ENCODE data around the gene NPC1.
"Not testable (repeated sequence)": the region's sequence is repeated elsewhere in the genome, so short reads cannot be mapped to it uniquely, and the experiment has no call there.

NPC1 gene

GRCh38 chr18:23626451-23627279 is 40.4 kb upstream of the NPC1 start:
- Histone ChIP-seq H3K4me3 (ENCODE audit: low read length in 2 of 2) (no peak overlapping the region), H3K9ac (ENCODE audit: low read depth in 1 of 2, low read length in 2 of 2) (no peak overlapping the region), H3K27ac (ENCODE audit: low read depth in 2 of 2, low read length in 2 of 2) (no peak overlapping the region), H3K36me3 (ENCODE audit: control insufficient read depth in 2 of 2, insufficient read depth in 2 of 2, low read length in 2 of 2) (no peaks in the 10 kb centered on the region), H3K9me3 (ENCODE audit: control insufficient read depth in 2 of 2, low read length in 2 of 2) (no peaks in the 10 kb centered on the region), H3K27me3 (ENCODE audit: control insufficient read depth in 2 of 2, insufficient read depth in 2 of 2, low read length in 2 of 2) (peaks cover 0 to 5% of the 10 kb centered on the region in 2 donors), H3K4me1 (ENCODE audit: control insufficient read depth in 2 of 2, insufficient read depth in 2 of 2, low read length in 2 of 2) (peaks cover 4 to 27% of the 10 kb centered on the region in 2 donors)

DNA sequence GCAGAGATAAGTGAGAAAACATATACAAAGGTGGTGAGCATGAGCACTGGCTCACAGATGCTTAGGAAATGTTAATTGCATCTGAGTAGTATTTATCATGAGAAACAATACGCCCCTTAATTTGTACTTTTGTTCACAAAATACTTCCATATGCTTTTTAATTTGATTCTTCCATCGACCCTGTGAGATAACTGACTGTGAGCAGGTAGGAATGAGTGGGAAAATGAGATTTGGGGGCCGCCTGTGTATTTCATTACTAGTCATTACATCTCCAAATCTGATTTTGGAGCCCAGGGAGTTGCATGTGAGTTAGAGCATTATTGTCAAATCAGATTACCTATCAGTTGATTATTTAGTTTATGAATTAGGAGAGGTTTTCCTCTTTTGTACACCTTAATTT is 36.7 kb upstream of the NPC1 start:
- Histone ChIP-seq H3K9me3 (ENCODE audit: control insufficient read depth in 2 of 2, low read length in 2 of 2) (no peaks in the 10 kb centered on the region), H3K36me3 (ENCODE audit: control insufficient read depth in 2 of 2, insufficient read depth in 2 of 2, low read length in 2 of 2) (no peaks in the 10 kb centered on the region), H3K9ac (ENCODE audit: low read depth in 1 of 2, low read length in 2 of 2) (no peak overlapping the region), H3K4me1 (ENCODE audit: control insufficient read depth in 2 of 2, insufficient read depth in 2 of 2, low read length in 2 of 2) (peaks cover 13 to 29% of the 10 kb centered on the region in 2 donors), H3K4me3 (ENCODE audit: low read length in 2 of 2) (no peak overlapping the region), H3K27ac (ENCODE audit: low read depth in 2 of 2, low read length in 2 of 2) (no peak overlapping the region), H3K27me3 (ENCODE audit: control insufficient read depth in 2 of 2, insufficient read depth in 2 of 2, low read length in 2 of 2) (peaks cover 11 to 18% of the 10 kb centered on the region in 2 donors)

DNA sequence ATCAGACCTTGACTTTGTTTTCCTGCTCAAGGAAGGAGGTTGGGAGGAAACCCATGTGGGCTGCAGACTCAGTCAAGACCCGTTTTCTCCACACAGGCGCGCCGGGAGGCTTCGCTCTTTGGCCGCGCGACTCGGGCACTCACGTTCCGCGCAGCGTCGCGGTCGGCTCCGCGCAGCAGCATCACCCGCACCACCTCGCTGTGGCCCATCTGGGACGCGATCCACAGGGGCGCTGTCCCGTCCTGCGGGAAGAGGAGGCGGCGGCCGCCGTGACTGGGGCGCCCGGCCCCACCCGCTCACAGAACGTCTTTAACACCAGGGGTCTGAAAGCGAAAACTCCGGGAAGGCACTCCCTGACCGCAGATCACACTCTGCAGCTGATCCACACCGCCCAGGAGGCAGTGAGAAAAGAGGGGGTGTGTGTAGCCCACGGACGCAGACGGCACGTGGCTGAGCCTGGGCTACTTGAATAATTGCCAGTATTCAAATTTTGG is 33.1 kb upstream of the NPC1 start:
- Histone ChIP-seq H3K4me3 (ENCODE audit: low read length in 2 of 2) (peak overlapping the region; percentile 62 to 67), H3K27ac (ENCODE audit: low read depth in 2 of 2, low read length in 2 of 2) (peak overlapping the region in 1 of 2 donors; percentile 32), H3K27me3 (ENCODE audit: control insufficient read depth in 2 of 2, insufficient read depth in 2 of 2, low read length in 2 of 2) (peaks cover 11 to 18% of the 10 kb centered on the region in 2 donors), H3K4me1 (ENCODE audit: control insufficient read depth in 2 of 2, insufficient read depth in 2 of 2, low read length in 2 of 2) (peaks cover 11 to 13% of the 10 kb centered on the region in 2 donors), H3K9me3 (ENCODE audit: control insufficient read depth in 2 of 2, low read length in 2 of 2) (no peaks in the 10 kb centered on the region), H3K36me3 (ENCODE audit: control insufficient read depth in 2 of 2, insufficient read depth in 2 of 2, low read length in 2 of 2) (no peaks in the 10 kb centered on the region), H3K9ac (ENCODE audit: low read depth in 1 of 2, low read length in 2 of 2) (peak overlapping the region; percentile 14 to 56)

DNA sequence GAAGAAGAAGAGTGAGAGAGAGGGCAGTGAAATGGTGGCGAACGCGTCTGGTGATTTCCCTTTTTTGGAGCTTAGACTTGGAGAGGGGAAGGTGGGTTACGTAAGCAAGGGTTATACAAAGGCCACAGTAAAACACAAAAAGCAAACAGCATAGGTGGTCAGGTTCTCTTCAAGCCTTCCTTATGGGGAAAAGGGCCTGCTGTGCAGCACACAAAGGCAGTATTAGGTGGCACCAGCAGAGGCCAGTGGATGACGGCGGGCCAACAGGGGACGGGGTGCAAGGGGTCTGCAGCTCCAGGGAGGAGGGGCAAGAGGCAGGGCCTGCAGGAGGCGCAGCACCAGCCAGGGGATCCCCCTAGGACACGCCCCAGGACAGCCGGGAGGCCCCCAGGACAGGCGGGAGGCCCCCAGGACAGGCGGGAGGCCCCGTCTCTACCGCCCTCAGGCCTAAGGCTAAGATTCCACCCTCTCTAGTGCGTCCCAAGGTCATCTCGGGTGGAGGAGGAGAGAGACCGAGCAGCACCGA is 32.6 kb upstream of the NPC1 start:
- Histone ChIP-seq H3K27me3 (ENCODE audit: control insufficient read depth in 2 of 2, insufficient read depth in 2 of 2, low read length in 2 of 2) (peaks cover 11 to 18% of the 10 kb centered on the region in 2 donors), H3K27ac (ENCODE audit: low read depth in 2 of 2, low read length in 2 of 2) (peak overlapping the region in 1 of 2 donors; percentile 32), H3K9ac (ENCODE audit: low read depth in 1 of 2, low read length in 2 of 2) (peak overlapping the region in 1 of 2 donors; percentile 56), H3K4me3 (ENCODE audit: low read length in 2 of 2) (peak overlapping the region; percentile 62 to 67), H3K9me3 (ENCODE audit: control insufficient read depth in 2 of 2, low read length in 2 of 2) (no peaks in the 10 kb centered on the region), H3K4me1 (ENCODE audit: control insufficient read depth in 2 of 2, insufficient read depth in 2 of 2, low read length in 2 of 2) (peaks cover 11 to 13% of the 10 kb centered on the region in 2 donors), H3K36me3 (ENCODE audit: control insufficient read depth in 2 of 2, insufficient read depth in 2 of 2, low read length in 2 of 2) (no peaks in the 10 kb centered on the region)

GRCh38 chr18:23617412-23618014 is 31.2 kb upstream of the NPC1 start:
- Histone ChIP-seq H3K9ac (ENCODE audit: low read depth in 1 of 2, low read length in 2 of 2) (no peak overlapping the region), H3K9me3 (ENCODE audit: control insufficient read depth in 2 of 2, low read length in 2 of 2) (no peaks in the 10 kb centered on the region), H3K27me3 (ENCODE audit: control insufficient read depth in 2 of 2, insufficient read depth in 2 of 2, low read length in 2 of 2) (peaks cover 11 to 18% of the 10 kb centered on the region in 2 donors), H3K27ac (ENCODE audit: low read depth in 2 of 2, low read length in 2 of 2) (no peak overlapping the region), H3K36me3 (ENCODE audit: control insufficient read depth in 2 of 2, insufficient read depth in 2 of 2, low read length in 2 of 2) (no peaks in the 10 kb centered on the region), H3K4me3 (ENCODE audit: low read length in 2 of 2) (no peak overlapping the region), H3K4me1 (ENCODE audit: control insufficient read depth in 2 of 2, insufficient read depth in 2 of 2, low read length in 2 of 2) (peaks cover 11 to 13% of the 10 kb centered on the region in 2 donors)

DNA sequence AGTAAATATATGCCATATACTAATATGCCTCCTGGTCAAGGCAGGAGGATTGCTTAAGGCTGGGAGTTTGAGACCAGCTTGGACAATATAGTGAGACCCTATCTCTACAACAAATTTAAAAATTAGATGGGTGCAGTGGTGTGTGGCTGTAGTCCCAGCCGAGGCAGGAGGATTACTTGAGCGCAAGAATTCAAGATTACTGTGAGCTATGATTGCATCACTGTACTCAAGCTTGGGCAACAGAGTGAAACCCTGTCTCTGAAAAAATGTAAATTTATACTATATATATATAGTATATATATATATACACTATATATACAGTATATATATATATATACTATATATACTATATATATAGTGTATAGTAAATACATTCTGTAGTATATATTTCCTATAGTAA is 30.0 kb upstream of the NPC1 start:
- Histone ChIP-seq H3K27me3 (ENCODE audit: control insufficient read depth in 2 of 2, insufficient read depth in 2 of 2, low read length in 2 of 2) (peaks cover 6 to 18% of the 10 kb centered on the region in 2 donors), H3K36me3 (ENCODE audit: control insufficient read depth in 2 of 2, insufficient read depth in 2 of 2, low read length in 2 of 2) (no peaks in the 10 kb centered on the region), H3K9ac (ENCODE audit: low read depth in 1 of 2, low read length in 2 of 2) (no peak overlapping the region), H3K27ac (ENCODE audit: low read depth in 2 of 2, low read length in 2 of 2) (no peak overlapping the region), H3K9me3 (ENCODE audit: control insufficient read depth in 2 of 2, low read length in 2 of 2) (no peaks in the 10 kb centered on the region), H3K4me1 (ENCODE audit: control insufficient read depth in 2 of 2, insufficient read depth in 2 of 2, low read length in 2 of 2) (peaks cover 11 to 13% of the 10 kb centered on the region in 2 donors), H3K4me3 (ENCODE audit: low read length in 2 of 2) (no peak overlapping the region)

DNA sequence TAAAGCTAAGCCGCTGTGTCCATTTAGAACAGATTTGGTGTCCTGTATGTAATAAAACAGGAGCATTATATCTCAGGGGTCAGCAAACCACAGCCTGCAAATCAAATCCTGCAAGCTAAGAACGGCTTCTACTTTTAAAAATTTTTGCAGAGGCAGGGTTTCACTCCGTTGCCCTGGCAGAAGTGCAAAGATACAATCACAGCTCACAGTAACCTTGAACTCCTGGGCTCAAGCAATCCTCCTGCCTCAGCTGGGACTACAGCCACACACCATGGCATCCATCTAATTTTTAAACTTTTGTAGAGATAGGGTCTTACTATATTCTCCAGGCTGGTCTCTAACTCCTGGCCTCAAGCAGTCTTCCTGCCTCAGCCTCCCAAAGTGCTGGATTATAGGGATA is 28.6 kb upstream of the NPC1 start:
- H3K27me3 ChIP-seq (ENCODE audit: control insufficient read depth in 2 of 2, insufficient read depth in 2 of 2, low read length in 2 of 2), result peaks cover 6 to 10% of the 10 kb centered on the region in 2 donors
- no peaks in the 10 kb centered on the region for H3K9me3 ChIP-seq (ENCODE audit: control insufficient read depth in 2 of 2, low read length in 2 of 2)
- no peaks in the 10 kb centered on the region for H3K36me3 ChIP-seq (ENCODE audit: control insufficient read depth in 2 of 2, insufficient read depth in 2 of 2, low read length in 2 of 2)
- no peak overlapping the region for H3K27ac ChIP-seq (ENCODE audit: low read depth in 2 of 2, low read length in 2 of 2)
- no peak overlapping the region for H3K4me3 ChIP-seq (ENCODE audit: low read length in 2 of 2)
- no peak overlapping the region for H3K9ac ChIP-seq (ENCODE audit: low read depth in 1 of 2, low read length in 2 of 2)
- peaks cover 11 to 12% of the 10 kb centered on the region in 2 donors for H3K4me1 ChIP-seq (ENCODE audit: control insufficient read depth in 2 of 2, insufficient read depth in 2 of 2, low read length in 2 of 2)

- no peak overlapping the region for H3K9ac ChIP-seq (ENCODE audit: low read depth in 1 of 2, low read length in 2 of 2)
- H3K4me1 ChIP-seq (ENCODE audit: control insufficient read depth in 2 of 2, insufficient read depth in 2 of 2, low read length in 2 of 2), result peaks cover 8% of the 10 kb centered on the region in 2 donors
- H3K9me3 ChIP-seq (ENCODE audit: control insufficient read depth in 2 of 2, low read length in 2 of 2), result no peaks in the 10 kb centered on the region
- H3K27ac ChIP-seq (ENCODE audit: low read depth in 2 of 2, low read length in 2 of 2), result no peak overlapping the region
- peaks cover 3 to 7% of the 10 kb centered on the region in 2 donors for H3K27me3 ChIP-seq (ENCODE audit: control insufficient read depth in 2 of 2, insufficient read depth in 2 of 2, low read length in 2 of 2)
- H3K36me3 ChIP-seq (ENCODE audit: control insufficient read depth in 2 of 2, insufficient read depth in 2 of 2, low read length in 2 of 2), result no peaks in the 10 kb centered on the region
- H3K4me3 ChIP-seq (ENCODE audit: low read length in 2 of 2), result no peak overlapping the region
Observed at GRCh38 chr18:23614413-23614812, 28.1 kb upstream of the NPC1 start.

- not testable (repeated sequence) for H3K4me3 ChIP-seq (ENCODE audit: low read length in 2 of 2); H3K27ac ChIP-seq (ENCODE audit: low read depth in 2 of 2, low read length in 2 of 2)
Observed at GRCh38 chr18:23613091-23613475, 26.8 kb upstream of the NPC1 start.

More at GRCh38 chr18:23613091-23613475, 26.8 kb upstream of the NPC1 start:
- H3K36me3 ChIP-seq (ENCODE audit: control insufficient read depth in 2 of 2, insufficient read depth in 2 of 2, low read length in 2 of 2); H3K9me3 ChIP-seq (ENCODE audit: control insufficient read depth in 2 of 2, low read length in 2 of 2); H3K27me3 ChIP-seq (ENCODE audit: control insufficient read depth in 2 of 2, insufficient read depth in 2 of 2, low read length in 2 of 2); H3K4me1 ChIP-seq (ENCODE audit: control insufficient read depth in 2 of 2, insufficient read depth in 2 of 2, low read length in 2 of 2); H3K9ac ChIP-seq (ENCODE audit: low read depth in 1 of 2, low read length in 2 of 2): not testable (repeated sequence)

All from mucosa of rectum (tissue), 2 donors.